T1000 (cell line): ENCODE data around the gene WDR20.
A peak's percentile ranks its signal among the peaks of the same experiment; 100 is the strongest.
"Not testable (repeated sequence)": the region's sequence is repeated elsewhere in the genome, so short reads cannot be mapped to it uniquely, and the experiment has no call there.

ENCODE experiments used
- DNase-seq: peaks from one replicate; lab custom pipeline; 2025; ENCODE audit warnings: mixed read lengths; lab: John Stamatoyannopoulos, UW

WDR20 gene, protein sequence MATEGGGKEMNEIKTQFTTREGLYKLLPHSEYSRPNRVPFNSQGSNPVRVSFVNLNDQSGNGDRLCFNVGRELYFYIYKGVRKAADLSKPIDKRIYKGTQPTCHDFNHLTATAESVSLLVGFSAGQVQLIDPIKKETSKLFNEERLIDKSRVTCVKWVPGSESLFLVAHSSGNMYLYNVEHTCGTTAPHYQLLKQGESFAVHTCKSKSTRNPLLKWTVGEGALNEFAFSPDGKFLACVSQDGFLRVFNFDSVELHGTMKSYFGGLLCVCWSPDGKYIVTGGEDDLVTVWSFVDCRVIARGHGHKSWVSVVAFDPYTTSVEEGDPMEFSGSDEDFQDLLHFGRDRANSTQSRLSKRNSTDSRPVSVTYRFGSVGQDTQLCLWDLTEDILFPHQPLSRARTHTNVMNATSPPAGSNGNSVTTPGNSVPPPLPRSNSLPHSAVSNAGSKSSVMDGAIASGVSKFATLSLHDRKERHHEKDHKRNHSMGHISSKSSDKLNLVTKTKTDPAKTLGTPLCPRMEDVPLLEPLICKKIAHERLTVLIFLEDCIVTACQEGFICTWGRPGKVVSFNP

DNA sequence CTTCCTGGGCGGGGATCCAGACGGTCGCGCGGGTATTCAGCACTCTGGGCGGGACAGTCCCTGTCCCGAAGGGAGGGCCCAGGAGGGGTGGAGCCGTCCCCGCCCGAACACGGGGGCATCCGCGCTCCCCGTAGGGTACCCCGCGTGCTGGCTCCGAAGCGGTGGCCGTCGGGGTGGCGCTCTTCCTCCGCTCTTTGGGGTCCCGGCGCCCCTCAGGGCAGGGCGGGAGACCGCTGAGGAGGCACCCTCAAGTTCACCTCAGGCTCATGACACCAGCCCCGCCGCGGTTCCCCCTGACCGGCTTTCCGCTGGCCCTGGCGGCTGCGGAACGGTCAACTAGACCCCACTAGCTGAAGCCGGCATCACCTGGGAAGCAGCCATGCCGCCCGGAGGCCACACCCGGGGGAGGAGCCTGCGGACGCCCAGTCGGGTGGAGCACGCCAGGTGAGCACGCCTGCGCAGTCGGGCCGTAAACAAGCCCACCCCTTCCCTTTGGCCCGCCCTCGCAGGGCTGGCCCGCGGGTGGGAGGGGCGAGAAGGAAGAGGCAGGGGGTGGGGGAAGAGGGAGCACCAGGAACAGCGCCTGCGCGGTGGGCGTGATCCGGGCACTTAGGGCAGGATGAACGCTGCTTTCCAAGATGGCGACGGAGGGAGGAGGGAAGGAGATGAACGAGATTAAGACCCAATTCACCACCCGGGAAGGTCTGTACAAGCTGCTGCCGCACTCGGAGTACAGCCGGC, at the start of gene WDR20:
Gene WDR20, plus strand, starts transcription at position 612 of the 741 bp plus-strand sequence. Its CDS starts 27 bp downstream, at position 639.
- DNase-seq, result peak; percentile 95

DNA sequence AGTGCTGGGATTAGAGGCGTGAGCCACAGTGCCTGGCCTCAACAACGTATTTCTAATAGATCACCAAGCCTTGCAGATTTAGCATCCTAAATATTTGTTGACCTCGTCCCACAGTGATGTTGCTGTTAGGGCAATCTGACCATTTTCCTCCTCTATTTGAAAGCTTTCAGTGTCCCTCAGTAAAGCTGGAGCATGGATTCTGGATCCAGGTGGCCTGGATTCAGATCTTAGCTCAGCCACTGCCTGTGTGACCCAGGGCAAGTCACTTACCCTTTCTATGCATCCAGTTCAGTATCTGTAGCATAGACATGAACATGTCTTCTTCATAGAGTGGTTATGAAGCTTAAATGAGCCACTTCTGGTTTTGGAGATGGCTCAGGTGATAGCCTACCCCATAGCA, 49.0 kb upstream of the WDR20 start:
- DNase-seq, result no peak

DNA sequence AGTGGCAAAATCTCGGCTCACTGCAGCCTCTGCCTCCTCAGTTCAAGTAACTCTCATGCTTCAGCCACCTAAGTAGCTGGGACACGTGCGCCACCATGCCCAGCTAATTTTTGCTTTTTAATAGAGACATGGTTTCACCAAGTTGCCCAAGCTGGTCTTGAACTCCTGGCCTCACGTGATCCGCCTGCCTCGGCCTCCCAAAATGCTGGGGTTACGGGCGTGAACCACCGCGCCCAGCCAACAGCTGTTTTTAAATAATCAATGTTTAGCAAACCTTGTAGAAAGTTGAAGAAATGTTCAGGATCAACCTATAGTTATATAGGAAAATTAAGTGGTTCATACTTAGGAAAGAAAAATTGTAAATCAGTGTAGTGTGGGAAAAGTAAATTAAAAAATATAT, 46.9 kb upstream of the WDR20 start:
- no peak for DNase-seq

DNA sequence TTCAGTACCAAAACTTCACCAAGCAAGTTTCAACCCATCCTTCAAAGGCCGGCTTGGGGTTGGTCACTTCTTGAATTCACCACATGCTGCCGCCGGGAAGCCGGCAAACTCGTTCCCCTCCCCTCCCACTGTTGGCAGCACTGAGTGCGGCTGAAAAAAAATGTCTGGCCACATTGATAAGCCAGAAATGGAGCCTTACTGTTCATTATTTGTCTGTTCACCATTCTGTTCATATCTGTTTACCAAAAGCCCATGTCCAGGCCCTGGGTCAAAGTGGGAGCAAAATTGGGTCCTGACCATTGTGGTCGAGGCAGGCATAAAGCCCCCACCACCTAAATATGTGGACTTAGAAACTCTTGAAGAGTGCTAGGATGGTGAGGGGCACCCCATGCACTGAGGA, 45.6 kb upstream of the WDR20 start:
- no peak for DNase-seq

DNA sequence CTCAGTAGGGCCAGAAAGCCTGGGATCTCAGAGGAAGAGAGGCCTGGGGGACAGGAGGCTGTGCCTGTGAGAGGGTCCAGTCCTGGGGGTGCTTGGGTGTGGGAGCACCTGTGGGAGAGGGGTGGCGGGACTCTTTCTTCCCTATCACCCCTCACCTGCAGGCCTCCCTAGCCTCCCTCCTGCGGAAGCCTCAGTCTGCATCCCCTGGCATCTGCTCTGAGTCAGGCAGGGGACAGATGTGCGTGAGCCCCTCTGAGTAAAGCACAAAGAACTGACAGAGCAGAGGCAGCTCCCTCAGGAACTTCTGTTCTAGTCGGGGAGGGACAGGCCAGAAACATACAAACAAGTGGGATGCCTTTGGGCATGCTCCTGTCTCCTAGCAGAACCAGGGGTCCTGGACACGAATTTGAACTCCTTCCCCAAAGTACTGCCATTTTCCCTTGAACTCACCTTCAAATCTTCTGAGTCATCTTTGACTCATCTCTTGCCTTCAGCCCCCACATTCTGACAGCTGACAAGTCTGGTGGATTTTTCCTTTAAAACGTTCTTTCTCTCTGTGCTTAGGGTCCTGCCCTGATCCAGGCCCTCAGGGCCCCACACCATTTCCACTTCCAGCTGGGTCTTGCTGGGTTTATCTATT, 44.3 kb upstream of the WDR20 start:
- DNase-seq, result no peak

DNA sequence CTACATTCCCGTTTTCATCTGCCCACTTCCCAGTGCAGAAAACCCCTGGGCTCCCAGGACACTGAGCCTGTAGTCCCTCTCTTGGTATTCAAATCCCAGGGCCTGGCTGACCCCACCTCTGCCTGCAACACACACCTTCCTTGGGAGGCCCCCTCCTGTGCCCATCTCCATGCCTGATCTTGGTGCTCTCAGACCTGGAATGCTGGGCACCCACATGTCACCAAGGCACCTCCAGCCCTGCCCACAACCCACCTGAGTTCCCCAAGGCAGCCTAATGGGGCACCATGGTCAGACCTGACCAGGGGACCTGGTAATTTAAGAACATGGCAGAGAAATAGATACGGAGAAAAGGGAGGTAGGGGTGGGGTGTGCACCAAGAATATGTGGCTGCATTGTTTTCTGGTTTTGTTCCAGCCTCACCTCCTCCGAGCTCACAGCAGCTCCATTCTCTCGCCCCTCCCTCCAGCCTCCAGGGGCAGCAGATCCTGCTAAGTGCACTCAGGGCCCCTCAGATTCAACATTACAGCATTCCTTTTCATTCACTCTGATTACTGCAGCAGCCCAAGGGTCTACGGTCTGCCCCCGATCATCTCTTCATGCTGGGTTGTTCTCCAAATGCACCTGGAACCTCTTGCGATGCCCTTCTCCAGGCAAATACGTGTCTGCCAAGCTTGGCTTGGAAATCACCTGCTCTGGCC, 43.7 kb upstream of the WDR20 start:
- no peak for DNase-seq

DNA sequence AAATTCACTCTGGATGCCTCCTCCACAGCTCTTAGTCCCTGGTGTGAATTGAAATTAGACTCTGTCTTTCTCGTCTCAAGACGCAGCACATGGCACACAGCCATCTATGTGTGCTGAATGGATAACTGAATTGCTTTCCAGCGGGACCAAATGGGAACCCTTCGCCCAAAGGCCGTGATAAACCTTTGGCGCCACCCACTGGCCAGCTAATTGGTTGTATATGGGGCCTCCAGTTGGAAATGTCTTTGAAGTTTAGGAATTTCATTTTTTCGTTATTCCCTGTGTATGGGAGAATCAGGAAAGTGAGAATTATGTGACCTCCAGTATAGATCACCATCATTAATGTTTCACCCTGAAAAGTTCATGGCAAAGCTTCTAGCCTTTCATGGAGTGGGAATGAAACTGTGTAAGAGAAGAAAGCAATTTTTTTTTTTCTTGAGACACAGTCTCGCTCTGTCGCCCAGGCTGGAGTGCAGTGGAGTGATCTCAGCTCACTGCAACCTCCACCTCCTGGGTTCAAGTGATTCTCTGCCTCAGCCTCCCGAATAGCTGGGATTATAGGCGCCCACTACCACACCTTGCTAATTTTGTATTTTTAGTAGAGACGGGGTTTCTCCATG, 43.0 kb upstream of the WDR20 start:
- DNase-seq, result peak; percentile 43

DNA sequence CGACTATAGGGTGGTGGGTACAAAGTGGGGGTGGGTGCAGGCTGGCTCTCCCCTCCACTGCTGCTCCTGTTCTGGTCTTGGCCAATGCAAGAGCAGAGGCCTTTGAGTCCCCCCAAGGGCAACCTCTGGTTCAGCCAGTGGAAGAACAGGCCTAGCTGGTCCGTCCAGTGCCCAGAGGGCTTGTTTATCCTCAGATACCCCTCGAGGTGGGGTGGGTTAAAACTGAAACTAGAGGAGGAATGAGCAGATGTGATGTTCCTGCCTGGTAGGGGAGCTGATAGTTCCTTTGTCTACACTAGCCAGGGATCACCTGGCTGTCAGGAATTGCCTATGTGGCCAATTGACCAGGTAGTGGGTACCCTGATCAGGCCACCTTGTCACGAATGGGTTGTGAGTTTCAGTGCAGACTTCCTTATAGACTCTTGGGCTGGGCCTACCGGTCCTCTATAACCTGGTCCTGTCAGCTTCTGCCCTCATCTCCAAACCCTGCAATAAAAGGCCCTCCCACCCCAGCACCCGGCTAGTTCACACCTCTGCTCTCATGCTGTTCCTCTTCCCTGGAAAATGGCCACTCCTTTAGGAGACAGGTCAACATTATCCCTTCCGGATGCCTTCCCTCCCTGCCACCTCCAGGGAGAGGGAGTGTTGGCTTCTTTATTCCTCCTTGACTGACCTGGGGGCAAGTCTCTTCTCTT, 42.1 kb upstream of the WDR20 start:
- DNase-seq, result no peak

DNA sequence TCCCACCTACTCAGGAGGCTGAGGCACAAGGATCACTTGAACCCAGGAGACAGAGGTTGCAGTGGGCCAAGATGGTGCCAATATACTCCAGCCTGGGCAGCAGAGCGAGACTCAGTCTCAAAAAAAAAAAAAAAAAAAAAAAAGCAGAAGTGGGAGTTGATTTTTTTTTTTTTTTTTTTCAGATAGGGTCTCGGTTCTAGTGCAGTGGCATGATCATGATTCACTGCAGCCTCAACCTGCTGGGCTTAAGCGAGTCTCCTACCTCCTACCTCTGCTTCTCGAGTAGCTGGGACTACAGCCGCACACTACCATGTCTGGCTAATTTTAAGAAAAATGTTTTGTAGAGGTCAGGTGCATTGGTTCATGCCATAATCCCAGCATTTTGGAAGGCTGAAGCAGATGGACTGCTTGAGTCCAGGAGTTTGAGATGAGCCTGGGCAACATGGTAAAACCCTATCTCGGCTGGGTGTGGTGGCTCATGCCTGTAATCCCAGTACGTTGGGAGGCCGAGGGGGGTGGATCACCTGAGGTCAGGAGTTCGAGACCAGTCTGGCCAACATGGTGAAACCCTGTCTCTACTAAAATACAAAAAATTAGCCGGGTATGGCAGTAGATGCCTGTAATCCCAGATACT, 36.5 kb upstream of the WDR20 start:
- DNase-seq, result no peak

DNA sequence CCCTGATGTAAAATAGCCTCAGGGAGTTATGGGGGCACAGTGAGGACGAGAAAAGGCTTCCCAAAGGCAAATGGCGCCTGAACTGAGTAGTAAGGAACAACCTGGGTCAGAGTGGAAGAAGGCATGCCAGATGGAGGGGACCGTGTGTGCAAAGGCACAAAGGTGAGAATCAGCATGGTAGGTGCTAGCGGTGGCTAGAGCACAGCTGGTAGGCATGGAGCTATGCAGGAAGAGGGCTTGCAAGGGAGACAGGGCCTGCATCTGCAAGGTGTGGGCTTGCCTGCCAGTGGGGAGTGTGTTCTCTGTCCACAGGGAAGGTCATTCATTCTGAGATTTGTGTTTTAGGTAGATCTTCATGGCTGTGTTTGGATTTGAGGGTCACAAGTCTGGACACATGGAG, 34.3 kb upstream of the WDR20 start:
- no peak for DNase-seq

DNA sequence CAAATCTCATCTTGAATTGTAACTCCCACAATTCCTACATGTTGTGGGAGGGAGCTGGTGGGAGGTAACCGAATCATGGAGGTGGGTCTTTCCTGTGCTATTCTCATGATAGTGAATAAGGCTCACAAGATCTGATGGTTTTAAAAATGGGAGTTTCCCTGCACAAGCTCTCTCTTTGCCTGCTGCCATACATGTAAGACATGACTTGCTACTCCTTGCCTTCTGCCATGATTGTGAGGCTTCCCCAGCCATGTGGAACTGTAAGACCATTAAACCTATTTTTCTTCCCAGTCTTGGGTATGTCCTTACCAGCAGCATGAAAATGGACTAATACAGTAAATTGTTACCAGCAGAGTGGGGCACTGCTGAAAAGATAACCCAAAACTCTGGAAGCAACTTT, 30.4 kb upstream of the WDR20 start:
- DNase-seq, result not testable (repeated sequence)

DNA sequence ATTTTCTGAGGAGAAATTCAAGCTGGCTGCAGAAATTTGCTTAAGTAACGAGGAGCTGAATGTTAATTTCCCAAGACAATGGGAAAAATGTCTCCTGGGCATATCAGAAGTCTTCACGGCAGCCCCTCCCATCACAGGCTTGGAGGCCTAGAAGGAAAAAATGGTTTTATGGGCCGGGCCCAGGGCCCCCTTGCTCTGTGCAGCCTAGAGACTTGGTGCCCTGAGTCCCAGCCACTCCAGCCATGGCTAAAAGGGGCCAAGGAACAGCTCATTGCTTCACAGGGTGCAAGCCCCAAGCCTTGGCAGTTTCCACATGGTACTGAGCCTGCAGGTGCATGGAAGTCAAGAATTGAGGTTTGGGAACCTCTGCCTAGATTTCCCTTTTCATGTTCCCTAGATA, 28.6 kb upstream of the WDR20 start:
- no peak for DNase-seq

DNA sequence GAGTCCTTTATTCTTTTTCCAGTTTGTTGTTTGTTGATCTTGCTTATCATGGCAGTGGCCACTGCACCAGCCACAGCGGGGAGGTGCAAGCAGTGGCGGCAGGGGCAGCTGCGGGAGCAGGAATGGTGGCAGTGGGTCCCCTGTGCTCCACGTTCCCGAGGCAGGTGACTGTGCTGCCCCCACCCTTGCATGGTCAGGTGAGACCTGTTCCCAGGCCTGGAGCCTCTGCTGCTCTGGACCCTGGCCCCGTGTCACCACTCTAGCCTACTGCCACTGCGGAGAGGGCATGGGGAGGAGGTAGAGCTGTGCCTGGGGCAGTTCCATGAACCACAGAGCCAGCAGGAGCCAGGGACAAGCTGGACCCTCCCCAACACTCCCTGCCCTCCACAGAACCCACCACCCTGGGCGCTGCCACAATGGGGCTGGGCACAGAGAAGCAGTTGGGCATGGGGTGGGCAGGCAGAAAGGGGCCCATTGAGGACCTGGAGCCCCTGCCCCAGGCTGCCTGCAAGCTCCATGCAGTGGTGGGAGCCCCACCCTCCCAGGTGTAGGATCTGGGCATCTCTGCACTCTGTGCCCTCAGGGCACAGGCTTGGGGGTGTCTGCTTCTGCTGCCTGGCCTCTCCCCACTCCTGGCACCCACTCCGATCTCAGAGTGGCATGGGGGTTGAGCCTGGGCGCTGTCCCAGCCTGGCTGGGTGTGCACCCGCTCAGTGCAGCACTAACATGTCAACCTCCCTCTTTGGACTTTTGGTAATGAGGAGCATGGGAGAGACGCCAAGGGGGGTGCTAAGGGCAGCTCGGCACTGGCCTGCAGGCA, 23.1 kb upstream of the WDR20 start:
- DNase-seq, result no peak

DNA sequence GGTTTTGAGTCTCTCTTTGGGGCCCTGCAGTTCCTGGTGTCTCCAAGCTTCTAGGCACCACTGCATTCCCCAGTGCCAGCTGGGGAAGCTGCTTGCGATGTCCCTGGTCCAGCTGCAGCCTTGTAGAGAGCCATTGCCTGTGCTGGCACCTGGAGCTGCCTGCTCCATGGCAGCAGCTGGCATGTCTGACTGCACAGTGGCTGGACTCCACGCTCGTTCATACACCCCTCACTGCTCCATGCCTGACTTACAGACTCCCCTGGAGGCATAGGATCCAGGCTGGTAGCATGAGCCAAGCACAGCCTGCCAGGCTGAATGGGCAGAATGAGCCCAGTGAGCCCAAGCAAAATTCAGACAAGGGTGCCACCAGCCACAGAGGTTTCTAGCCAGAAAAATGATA, 21.8 kb upstream of the WDR20 start:
- no peak for DNase-seq

DNA sequence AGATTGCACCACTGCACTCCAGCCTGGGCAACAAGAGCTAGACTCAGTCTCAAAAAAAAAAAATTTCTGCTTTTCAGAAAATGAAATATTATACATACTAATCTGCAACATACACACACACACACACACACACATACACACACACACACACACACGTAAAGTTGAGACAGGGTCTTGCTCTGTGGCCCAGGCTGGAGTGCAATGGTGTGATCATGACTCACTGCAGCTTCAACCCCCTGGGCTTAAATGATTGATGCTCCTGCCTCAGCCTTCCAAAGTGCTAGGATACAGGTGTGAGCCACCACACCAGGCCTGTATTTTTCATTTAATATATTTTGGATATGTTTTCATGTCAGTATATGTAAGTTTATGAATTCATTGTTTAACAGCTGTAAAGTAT, 18.8 kb upstream of the WDR20 start:
- no peak for DNase-seq

DNA sequence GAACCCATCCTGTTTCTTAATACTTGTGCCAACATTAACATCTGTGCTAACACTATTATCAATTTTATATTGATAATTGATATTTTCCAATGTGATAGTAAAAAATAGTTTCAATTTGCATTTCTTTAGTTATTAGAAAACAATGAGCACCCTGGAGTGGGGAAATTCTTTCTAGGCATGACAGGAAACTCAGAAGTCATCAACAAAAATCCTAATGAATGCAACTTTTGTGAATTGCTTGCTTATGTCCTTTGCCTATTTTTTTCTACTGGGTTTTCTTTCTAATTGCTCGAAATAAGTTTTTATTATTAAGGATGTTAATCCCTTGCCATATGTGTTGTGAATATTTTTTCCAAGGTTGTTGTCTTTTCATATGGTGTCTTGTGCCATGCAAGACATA, 18.1 kb upstream of the WDR20 start:
- no peak for DNase-seq

DNA sequence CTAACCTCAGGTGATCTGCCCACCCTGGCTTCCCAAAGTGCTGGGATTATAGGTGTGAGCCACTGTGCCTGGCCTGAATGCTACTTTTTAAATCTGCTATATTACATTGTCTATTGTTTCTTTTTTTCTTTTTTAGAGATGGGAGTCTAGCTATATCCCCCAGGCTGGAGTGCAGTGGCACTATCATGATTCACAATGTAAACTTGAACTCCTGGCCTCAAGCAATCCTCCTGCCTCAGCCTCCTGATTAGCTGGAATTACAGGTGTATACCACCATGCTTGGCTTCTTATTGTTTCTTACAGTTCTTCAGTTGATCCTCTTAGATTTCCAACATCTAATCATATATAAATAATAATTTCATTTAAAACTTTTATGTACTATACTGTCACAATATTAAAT, 15.3 kb upstream of the WDR20 start:
- no peak for DNase-seq

DNA sequence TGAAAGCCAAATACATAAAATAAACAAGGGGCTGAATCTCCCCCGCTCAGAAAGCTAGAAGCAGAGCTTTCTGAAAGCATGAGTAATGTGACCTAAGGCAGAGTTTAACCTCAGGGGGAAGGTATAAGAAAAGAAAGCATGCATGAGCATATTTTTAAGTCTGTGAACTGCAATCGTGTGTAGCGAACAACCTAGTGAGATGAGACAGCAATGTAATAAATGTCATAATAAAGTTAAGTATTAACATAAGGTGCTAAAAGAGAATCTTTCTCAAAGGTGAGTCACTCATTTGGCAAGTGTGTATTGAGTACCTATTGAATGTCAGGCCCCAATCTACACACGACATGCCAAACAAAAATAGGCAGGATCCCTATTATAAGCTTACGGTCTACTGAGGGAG, 14.2 kb upstream of the WDR20 start:
- no peak for DNase-seq

DNA sequence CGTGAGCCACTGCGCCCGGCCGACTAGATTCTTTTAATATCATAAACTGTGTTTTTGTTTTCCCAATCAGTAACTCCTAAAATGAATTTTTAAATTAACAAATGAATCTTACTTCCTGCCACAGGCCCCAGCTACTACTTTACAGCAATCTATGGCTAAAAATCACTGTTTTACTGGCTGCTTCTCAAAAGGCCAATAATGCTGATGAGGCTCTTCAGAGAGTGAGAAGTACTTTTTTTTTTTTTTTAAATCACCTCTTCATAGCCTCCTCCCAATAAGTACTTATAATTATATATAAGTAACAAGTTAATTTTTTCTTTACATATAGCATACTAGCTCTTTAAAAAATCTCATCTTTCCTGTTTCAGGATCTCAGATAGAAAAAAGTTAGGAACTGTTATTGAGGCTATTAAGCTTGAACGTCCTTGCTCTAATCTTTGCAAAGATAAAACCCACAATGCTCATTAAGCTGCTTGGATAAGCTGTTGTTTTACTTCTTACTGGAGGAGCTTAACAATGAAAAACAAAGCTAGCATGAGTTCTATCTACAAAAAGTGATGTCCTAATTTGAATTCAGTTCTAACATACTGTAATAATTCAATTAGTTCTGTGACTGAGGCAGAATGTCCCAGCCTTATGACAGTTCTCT, 12.8 kb upstream of the WDR20 start:
- DNase-seq, result no peak
